Skin epidermis (tissue), 12 donors: ENCODE results near the gene DPEP1.
"Not testable (repeated sequence)": the region's sequence is repeated elsewhere in the genome, so short reads cannot be mapped to it uniquely, and the experiment has no call there.

ENCODE experiments used
- H3K27ac ChIP-seq, 21 experiments: fragments of 200-600 bp; sonication (generic) in 11 of 21; one replicate each; pipeline ENCODE4 v1.5.0; 2020; ENCODE audit warnings: mild to moderate bottlenecking in 3 of 21, inconsistent platforms in 2 of 21, moderate library complexity in 2 of 21
- H3K4me3 ChIP-seq, 7 experiments: fragments of 200-600 bp; sonication (generic) in 2 of 7; one replicate each; pipeline ENCODE4 v1.5.0; 2020; ENCODE audit warnings: inconsistent platforms in 2 of 7, mild to moderate bottlenecking in 2 of 7, moderate library complexity in 1 of 7

DPEP1 gene

GRCh38 chr16:89667000-89667399 lies 53.6 kb downstream of the DPEP1 start:
- H3K4me3 ChIP-seq, H3K27ac ChIP-seq: not testable (repeated sequence)

- no peak overlapping the region for H3K27ac ChIP-seq
- no peak overlapping the region for H3K4me3 ChIP-seq
Measured at GRCh38 chr16:89667633-89668032, 54.2 kb downstream of the DPEP1 start.

- H3K27ac ChIP-seq = peak overlapping the region in 1 of 21 experiments; percentile 18
- H3K4me3 ChIP-seq = peak overlapping the region in 1 of 7 experiments; percentile 8
Measured at GRCh38 chr16:89668790-89669158, 55.3 kb downstream of the DPEP1 start.

- no peak overlapping the region for H3K4me3 ChIP-seq
- no peak overlapping the region for H3K27ac ChIP-seq
Measured at GRCh38 chr16:89669755-89670154, 56.3 kb downstream of the DPEP1 start.

- no peak overlapping the region for H3K4me3 ChIP-seq
- H3K27ac ChIP-seq = no peak overlapping the region
Measured at GRCh38 chr16:89670496-89671431, 57.3 kb downstream of the DPEP1 start.

- H3K4me3 ChIP-seq, H3K27ac ChIP-seq: not testable (repeated sequence)
Measured at GRCh38 chr16:89671565-89671964, 58.1 kb downstream of the DPEP1 start.

- no peak overlapping the region for H3K4me3 ChIP-seq
Measured at GRCh38 chr16:89672177-89672941, 58.9 kb downstream of the DPEP1 start.

GRCh38 chr16:89678258-89678657 lies 64.8 kb downstream of the DPEP1 start:
- H3K27ac ChIP-seq = no peak overlapping the region
- H3K4me3 ChIP-seq = no peak overlapping the region

More at GRCh38 chr16:89672177-89672941, 58.9 kb downstream of the DPEP1 start:
- H3K27ac ChIP-seq = peak overlapping the region in 1 of 21 experiments; percentile 42

GRCh38 chr16:89685916-89686315 lies 72.5 kb downstream of the DPEP1 start:
- H3K4me3 ChIP-seq = peak overlapping the region in 1 of 7 experiments; percentile 89

GRCh38 chr16:89686520-89687091 lies 73.2 kb downstream of the DPEP1 start, which contains the start of gene CDK10:
TSS of gene CDK10 (plus strand) at chr16:89686689. CDS start at chr16:89686711, 22 bp downstream.
- Histone ChIP-seq H3K27ac (peak within 1 kb of the TSS in 20 of 21 experiments; percentile 84 to 96 (median 92)), H3K4me3 (peak within 1 kb of the TSS; percentile 64 to 90 (median 74))

More at GRCh38 chr16:89685916-89686315, 72.5 kb downstream of the DPEP1 start:
- H3K27ac ChIP-seq = no peak overlapping the region

GRCh38 chr16:89687092-89687940 lies 73.9 kb downstream of the DPEP1 start:
- H3K4me3 ChIP-seq = peak overlapping the region; percentile 64 to 90 (median 74)
- H3K27ac ChIP-seq = peak overlapping the region in 20 of 21 experiments; percentile 84 to 96 (median 92)
